GM11168 (cell line): Measurements from ENCODE around the gene ERC2.
"Not testable (repeated sequence)": the region's sequence is repeated elsewhere in the genome, so short reads cannot be mapped to it uniquely, and the experiment has no call there.

Experiments used
- in situ Hi-C: fragments of 300-500 bp; cut with MboI; formaldehyde crosslinking; loops from one replicate; pipeline ENCODE4 v1.12.0; 2022; ENCODE audit warnings: low sequenced_read_pairs; ENCODE audit not compliant: unreplicated experiment

ERC2 gene

DNA sequence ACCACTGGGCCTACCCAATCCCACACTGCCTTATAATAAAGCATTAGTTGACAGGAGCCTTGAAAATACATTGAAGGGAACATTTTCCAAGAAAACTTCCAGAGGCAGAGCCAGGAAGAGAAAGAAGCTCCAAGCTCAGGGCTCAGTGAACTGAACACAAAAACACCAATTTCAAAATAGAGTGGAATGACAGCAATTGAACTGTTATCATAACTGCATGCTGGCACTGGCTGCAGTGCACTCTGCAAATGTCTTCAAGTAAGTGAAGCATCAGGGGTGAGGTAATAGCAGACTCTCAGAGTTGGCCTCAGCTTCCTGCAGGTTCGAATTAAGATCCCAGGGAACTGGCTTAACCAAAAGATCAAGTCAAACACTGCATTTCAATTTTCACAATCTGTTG lies 593.2 kb downstream of the ERC2 start:
- in situ Hi-C loops = no loop called here

DNA sequence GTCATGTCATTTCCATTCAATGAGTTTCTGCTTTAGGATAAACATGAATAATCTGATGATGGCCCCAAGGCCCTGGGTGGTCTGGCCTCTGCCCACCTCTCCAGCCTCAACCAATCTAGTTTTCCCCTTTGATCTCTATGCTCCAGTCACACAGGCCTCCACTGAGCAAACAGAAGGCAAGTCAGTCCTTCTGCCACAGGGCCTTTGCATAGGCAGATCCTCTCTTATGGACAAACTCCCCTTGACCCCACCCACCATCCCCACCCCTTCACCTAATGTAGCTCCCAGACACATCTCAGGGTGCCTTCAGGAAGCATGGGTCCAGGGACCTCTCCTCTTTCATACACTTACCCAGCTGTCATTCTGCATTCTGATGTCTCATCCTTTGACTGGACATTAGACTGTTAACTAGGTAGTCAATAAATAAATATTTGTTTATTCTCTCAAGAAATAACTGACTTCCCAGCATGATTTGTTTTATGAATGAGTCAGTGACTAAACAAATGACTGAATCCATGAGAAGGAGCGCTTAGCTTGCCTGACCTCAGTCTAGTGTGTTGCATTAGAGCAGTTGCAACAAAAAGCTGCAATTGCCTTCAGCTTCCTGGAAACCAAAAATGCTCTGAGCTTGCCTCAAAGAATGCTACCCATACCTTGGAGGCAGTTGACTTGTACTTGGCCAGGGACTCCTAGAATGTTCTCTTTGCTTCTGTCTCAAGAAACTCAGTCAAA lies 594.6 kb downstream of the ERC2 start:
- in situ Hi-C loops = no loop called here

DNA sequence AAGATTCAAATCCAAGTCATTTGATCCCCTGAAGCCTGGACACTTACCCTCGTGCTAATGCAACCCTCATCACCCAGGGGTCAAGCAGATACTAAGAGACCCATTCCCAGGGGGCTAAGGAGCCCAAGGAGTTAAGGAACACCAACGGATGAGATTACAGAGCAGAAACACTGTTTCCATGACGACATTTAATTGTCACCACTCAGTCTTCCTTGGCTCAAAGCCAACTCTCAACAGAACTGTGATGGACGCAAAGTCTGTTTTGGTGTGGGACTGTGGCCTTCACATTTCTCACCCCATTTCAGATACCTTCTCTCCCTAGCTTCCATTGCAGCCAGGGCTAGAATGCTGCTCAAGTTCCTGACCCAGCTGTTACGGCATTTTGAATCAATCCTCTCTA lies 597.7 kb downstream of the ERC2 start:
- in situ Hi-C loops = no loop called here

DNA sequence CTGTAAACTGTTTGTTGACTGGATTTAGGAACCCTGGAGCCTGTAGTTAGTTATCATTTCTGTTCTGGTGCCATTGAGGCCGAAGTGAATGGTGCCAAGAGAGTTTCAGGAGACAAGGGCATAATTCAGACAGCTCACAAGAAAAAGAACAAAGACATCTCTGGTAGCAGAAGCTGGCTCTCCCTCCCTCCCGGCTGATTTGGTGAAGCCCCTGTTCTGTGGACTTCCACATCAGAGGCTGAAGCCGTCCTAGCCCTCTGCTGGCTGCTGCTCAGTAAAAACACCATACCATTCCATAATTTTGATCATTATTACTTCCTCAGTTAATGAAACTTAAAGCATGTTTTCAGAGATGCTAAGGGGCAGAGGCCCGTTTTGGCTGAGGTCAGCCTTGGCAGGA lies 599.9 kb downstream of the ERC2 start:
- in situ Hi-C loops = no loop called here

DNA sequence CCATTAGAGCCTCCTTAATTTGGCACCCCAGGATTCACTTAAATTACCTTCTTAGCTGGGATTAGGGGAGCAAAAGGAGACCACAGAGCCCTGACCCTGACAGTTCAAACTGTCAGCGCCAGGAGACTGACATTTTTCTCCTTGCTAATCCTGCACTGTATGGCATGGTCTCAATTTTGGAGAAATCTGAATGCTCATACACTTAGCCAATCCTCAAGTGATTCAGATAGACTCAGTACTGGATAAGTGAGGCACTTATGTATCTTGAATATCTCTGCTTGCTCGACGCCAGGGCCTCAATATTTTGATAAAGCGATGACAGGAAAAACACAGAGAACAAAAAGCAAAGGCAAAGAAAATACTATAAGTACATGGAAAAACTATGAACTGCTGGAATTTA lies 605.2 kb downstream of the ERC2 start:
- in situ Hi-C loops = no loop called here

DNA sequence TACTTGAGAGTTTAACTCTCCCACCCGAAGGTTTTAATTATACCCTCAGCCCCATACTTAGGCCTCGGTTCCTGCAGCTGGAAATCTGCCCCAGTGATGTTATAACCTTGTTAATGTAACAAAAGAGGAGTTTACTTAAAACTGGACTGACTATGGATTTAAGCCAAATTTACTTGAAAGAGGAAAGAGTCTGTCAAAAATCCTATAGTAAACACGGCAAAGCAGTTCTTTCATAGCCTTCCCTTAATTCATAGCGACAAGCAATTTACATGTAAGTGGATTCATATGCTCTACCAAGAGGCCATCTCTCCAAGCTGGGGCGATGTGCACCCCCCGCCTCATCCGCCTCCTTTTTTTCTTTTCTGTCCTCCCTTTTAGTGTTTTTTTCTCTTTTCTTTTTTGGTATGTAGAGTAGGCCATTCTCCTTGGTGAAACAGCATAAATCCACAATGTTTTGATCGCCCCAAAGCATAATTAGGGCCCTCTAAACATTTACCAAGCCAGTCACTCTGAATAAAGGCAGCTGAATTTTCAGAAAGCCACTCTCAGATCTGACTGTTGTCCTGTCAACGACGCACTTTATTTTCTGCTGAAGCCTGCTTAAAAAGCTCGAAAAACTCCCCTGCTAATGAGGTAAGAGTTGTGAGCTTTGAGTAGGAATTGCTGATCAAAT lies 608.1 kb downstream of the ERC2 start:
- in situ Hi-C loops = no loop called here

DNA sequence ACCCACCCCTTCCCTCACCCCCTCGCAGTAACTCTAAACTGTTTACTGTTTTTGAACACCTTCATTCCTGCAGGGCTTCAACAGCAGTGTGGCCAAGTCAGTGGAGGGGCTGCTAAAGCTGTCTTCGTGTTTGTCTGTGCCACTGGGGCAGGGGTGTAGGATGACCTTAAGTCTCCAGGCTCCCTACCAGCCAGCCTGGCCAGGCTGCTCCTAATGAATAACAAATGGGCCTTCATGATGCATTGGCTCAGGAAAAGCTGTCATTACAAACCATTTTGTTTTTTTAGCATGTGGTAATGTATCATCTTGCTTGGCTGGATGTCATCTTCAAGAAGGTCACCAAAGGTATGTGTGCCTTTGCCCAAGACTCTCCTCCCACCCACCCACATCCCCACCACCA lies 609.0 kb downstream of the ERC2 start:
- in situ Hi-C loops = no loop called here

DNA sequence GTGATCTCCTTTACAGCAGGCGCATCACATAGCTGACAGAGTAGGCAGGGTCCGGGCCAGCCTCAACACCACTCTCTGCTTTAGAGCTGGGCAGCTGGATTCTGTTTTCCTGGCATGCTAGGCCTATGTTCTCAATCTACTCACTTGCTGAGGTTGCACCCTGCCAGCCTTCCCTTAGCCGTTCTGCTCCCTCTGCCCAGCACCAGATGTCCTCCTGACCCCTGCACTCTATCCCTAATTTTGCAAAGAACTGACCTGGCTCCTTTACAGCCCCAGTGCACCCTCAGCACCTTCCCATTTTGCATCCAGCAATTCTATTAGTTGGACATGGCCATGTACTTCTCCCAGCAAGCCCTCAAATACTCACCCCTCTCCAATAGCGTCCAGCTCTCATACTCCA lies 609.5 kb downstream of the ERC2 start:
- in situ Hi-C loops = no loop called here

DNA sequence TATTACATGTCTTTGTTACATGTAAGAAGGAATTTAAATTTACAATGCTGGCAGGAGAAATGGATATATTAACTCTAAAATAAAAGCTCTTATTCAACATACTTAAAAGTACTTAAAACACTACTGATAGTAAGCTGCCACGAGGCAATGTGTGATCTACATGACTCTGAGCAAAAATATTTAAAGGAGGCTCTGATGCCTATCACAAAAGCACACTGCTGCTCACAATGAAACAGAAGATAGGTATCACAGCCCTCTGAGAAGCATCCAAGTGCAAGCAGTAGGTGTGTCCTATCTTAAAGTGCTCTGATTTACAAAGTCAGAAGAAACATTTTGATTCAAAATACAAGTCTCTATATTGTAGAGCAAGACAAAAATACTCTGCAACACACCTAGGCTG lies 610.0 kb downstream of the ERC2 start:
- in situ Hi-C loops = no loop called here

DNA sequence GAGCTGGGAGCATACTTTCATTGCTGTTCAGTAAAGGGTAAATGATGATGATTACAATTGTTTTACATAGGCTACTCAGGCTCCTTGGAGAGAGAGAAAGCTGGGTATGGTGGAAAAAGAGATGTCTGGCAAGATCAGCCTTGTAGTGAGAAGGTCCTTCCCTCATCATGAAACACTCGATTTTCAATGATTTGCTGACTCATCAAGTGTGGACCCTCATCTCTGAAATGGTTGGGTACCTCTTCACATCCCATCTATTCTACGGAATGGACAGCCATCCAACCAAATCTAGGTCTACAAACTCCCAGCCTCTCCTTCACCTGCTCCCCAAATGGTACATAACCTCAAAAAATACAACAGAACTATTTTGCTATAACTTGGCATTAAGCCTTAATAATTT lies 610.6 kb downstream of the ERC2 start:
- in situ Hi-C loops = no loop called here

DNA sequence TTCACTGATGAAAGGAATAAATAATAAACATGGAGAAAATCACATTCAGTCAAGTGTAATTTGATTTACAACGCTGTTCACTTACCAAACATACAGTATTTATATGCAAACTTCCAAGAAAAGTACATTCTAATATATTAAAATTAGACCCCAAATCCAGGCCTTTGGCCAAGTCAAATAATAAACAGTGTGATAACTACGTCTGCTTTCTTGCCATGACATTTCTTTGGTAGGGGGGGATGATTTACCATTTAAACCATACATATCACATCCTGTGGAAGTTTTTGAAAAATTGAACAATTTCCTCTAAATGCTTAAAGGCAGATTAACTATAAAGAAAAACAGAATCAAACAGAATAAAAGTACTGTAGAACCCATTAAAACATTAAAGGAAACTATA lies 613.0 kb downstream of the ERC2 start:
- in situ Hi-C loops = no loop called here

DNA sequence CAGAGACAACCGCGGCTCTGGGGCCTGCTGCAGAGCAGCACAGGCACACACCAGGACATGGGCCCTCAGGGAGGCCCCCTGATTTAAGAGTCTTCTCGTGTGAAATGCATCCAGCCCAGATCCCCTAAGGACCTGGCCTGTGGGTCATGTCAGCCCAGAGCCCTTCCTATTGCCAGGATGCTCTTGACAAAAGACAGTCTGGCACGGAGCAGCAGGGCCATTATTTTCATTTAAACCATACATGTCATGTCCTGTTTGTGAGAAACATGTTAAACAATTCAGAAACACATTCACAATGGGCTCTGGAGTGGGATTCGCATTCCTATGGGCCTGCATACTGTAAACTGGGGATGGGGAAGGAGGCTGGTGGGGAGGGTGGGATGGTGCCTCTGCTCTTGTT lies 613.8 kb downstream of the ERC2 start:
- in situ Hi-C loops = no loop called here

DNA sequence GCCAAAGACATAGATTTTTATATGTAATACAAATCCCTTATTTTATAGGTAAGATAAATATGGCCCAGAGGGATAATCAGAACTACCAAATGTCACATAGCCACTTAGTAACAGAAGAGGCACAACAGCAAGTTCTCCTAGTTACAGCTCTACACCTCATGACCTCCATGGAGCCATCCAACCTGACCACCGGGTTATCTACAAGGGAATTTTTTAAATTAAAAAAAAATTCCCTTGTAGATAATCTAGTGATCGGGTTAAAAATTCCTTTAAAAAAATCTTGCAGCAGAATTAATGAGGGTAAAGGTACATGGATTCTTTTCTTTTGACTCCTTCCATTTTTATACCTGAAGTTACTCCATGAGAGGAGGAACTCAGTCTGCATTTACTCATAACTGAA lies 615.9 kb downstream of the ERC2 start:
- in situ Hi-C loops = no loop called here

DNA sequence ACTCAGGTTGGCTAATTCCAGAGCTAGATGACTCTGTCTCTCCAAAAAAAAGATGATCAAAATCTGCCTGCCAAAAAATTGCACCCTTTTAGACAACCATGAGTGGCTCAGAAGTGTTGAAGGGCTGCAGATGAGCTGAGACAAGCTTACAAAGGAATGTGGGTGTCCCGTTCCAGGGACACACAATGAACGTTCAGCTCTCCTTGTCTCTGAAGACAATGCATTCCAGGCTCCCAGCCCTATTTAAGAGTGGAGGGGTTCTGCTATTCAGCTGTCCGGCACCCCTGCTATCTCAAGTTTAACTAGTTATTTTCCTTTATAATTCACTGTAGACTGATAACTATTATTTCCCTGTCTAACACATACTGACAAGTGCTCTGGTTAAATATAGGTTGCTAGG lies 626.1 kb downstream of the ERC2 start:
- in situ Hi-C loops = no loop called here

DNA sequence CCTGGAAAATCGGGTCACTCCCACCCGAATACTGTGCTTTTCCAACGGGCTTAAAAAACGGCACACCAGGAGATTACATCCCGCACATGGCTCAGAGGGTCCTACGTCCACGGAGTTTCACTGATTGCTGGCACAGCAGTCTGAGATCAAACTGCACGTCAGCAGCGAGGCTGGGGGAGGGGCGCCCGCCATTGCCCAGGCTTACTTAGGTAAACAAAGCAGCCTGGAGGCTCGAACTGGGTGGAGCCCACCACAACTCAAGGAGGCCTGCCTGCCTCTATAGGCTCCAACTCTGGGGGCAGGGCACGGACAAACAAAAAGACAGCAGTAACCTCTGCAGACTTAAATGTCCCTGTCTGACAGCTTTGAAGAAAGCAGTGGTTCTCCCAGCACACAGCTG lies 636.4 kb downstream of the ERC2 start:
- in situ Hi-C loops = not testable (repeated sequence)

DNA sequence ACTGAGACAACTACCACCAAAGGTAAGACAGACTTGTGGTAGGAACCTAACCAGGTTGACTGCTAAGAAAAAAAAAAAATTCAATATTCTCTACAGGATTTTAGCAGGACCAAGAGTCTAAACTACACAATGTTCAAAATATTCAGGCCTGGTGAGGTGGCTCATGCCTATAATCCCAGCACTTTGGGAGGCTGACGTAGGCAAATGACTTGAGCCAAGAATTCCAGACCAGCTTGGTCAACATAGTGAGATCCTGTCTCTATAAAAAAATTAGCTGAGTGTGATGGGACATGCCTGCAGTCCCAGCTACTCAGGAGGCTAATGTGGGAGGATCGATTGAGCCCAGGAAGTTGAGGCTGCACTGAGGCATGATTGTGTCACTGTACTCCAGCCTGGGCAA lies 639.6 kb downstream of the ERC2 start:
- in situ Hi-C loops = no loop called here

DNA sequence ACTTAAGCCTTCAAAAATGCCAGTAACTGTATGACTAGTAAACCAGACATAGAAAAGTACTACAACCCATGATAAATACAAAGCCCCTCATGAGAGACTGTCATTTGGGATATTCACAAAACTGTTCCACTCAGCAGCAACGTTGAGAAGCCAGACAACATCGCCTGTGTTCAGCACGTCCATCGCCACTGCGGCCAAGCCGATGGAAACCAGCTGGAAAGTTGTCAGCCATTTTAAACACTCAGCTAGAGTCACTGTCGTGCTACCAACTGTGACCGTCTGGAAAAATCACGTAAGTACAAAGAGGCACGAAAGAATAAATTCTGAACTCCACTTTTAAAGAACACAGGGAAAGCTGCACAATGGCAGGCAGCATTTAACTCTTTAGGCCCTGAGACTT lies 640.5 kb downstream of the ERC2 start:
- in situ Hi-C loops = no loop called here

DNA sequence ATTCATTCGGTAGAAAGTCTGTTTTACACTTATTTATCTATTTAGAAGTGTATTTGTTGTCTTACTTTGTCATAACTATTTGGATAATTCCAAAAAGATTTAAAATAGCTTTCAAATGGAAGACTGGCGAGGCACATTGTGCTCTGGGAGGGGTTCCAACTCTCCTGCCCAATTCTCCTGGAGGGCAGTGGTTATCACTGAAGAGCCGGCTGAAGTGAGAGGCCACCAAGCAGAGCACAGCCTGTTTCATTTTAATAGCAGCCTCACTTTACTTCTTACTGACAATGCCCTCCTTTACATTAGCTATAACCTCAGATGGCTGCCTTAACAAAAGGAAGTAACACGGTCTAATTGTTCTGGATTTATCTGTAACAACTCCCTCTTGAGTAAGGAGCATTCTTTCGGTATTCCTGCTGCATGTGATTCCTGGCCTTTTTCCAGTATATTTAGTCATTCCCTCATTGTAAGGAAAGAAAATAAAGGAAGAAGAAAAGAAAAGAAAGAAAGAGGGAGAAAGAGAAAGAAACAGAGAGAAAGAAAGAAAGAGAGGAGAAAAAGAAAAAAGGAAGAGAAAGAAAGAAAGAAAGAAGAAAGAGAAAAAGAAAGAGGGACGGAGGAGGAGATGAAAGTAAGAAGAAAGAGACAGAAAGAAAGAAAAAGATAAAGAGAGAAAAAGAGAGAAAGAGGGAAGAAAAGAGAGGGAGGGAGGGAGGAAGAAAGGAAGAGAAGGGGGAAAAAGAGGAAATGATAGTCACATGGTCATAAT lies 641.4 kb downstream of the ERC2 start:
- in situ Hi-C loops = no loop called here

DNA sequence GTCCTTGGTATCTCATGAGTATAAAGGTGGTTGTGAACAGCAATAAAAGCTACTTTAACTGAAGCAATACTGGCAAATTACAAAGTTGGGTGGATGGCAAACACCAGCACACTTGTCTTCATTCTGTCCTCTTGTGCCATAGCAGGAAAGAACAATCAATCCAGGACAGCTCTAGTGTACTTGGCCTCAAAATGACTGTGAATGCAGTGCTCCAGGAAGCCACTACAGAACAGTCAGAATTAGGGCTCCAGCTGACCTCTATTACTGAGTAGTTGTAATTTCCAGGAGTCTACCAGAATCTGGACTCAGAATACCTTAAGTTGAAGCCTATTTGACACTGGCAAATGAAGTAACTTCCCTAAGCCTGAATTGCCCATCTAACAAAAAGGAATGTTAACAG lies 642.2 kb downstream of the ERC2 start:
- in situ Hi-C loops = no loop called here

DNA sequence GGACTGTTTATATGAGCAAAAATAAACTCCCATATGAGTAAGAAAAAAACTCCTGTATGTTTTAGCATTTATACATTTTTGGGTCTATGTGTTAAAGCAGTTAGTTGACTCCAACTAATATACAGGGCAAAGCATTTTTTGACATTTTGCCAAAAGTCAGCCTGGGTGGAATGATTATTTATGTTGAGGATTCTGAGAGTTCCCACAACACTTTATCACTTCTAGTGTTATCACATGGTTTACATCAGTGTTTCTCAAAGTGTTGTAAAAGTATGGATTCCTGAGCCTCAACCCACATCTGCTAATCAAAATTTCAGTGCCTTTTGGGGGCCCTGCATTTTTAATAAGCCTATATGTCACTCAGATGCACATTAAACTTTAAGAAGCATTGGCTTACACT lies 643.9 kb downstream of the ERC2 start:
- in situ Hi-C loops = no loop called here

DNA sequence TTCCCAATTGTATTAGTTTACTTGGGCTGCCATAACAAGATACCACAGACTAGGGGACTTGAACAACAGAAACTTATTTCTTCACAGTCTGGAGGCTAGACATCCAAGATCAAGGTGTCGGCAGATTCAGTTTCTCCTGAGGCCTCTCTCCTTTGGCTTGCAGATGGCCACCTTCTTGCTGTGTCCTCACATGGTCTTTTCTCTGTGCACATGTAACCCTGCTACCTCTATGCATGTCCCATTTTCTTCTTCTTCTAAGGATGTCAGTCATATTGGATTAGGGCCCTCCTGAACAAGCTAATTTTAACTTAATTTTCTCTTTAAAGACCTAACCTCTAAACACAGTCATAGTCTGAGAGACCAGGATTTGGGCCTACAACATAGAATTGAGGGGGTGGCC lies 644.4 kb downstream of the ERC2 start:
- in situ Hi-C loops = no loop called here

DNA sequence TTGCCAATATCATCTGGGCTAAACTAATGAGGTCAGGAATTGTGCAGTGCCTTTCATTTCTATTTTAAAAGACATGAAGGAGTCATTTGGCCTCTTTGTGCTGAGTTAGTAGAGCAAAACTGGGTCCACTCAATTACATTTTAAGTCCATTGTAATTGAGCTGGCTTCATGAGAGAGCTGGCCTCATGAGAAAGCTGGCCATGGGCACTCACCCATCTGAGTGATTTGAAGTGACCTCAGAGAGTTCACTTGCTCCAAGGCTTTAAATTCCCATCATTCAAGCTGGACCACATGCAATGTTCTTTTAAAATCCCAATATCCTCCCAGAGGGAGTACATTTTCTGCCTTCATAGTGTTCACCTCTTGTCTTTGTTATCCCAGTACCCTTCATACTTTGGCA lies 645.3 kb downstream of the ERC2 start:
- in situ Hi-C loops = no loop called here
